Panc1 (cell line): ENCODE measurements around the gene MAP7. TPM values are rescaled to one million over a fixed set of nuclear protein-coding genes. Genes with fewer than 3 reads are reported as not detected.

Source experiments
- ATAC-seq: fragments of 200-7000 bp; cut with Tn5 transposase; 2 replicates; pipeline ENCODE4 v1.9.1; 2020; ENCODE audit warnings: mild to moderate bottlenecking, moderate library complexity
- BruUV-seq: library from RNA; stranded (reverse); fragments of 400-500 nt; replicated peaks from 2 replicates; lab custom pipeline; 2021; lab: Mats Ljungman, UMichigan
- CTCF ChIA-PET: fragments of 300-600 bp; sonication (Branson Sonifier 250); formaldehyde crosslinking; loops from one replicate; lab custom pipeline; 2022; ENCODE audit warnings: antibody characterized with exemption; lab: Charles Lee
- POLR2A ChIA-PET: fragments of 300-600 bp; sonication (Branson Sonifier 250); formaldehyde crosslinking; loops from one replicate; lab custom pipeline; 2022; ENCODE audit warnings: antibody characterized with exemption; lab: Charles Lee
- DNase-seq: peaks from one replicate; pipeline ENCODE4 v3.0.0-alpha.2; 2010; ENCODE audit warnings: low read depth, low spot score
- H3K27ac ChIP-seq: 2 replicates; pipeline ENCODE4 v1.5.1; 2011; ENCODE audit warnings: mild to moderate bottlenecking, low read length, inconsistent platforms
- H3K27me3 ChIP-seq: fragments of 200-500 bp; sonication (Bioruptor generic); 2 replicates; pipeline ENCODE4 v1.6.0; 2014; ENCODE audit warnings: low read length, inconsistent platforms; ENCODE audit not compliant: control insufficient read depth, insufficient read depth
- H3K36me3 ChIP-seq: fragments of 200-500 bp; sonication (Bioruptor generic); 2 replicates; pipeline ENCODE4 v1.5.1; 2014; ENCODE audit warnings: inconsistent platforms, mild to moderate bottlenecking, low read length, moderate library complexity; ENCODE audit not compliant: control insufficient read depth, insufficient read depth
- H3K4me1 ChIP-seq: 2 replicates; pipeline ENCODE4 v1.5.1; 2011; ENCODE audit warnings: inconsistent platforms, mild to moderate bottlenecking, low read length, moderate library complexity; ENCODE audit not compliant: control insufficient read depth, insufficient read depth
- H3K4me3 ChIP-seq, 2 experiments: 2 replicates each; pipeline ENCODE4 v1.5.1; 2011 to 2012; ENCODE audit warnings: low read depth in 2 of 2, low read length in 2 of 2, mild to moderate bottlenecking in 2 of 2, inconsistent platforms in 1 of 2, moderate library complexity in 1 of 2
- H3K9me3 ChIP-seq: fragments of 200-500 bp; sonication (Bioruptor generic); 2 replicates; pipeline ENCODE4 v1.5.1; 2014; ENCODE audit warnings: low read depth, mild to moderate bottlenecking, inconsistent platforms, low read length, moderate library complexity; ENCODE audit not compliant: control insufficient read depth, insufficient read depth
- POLR2AphosphoS5 ChIP-seq: IDR thresholded peaks from 2 replicates; pipeline ENCODE4 v1.6.1; 2012; ENCODE audit warnings: mild to moderate bottlenecking, low read depth, low read length, moderate library complexity
- SIN3A ChIP-seq: IDR thresholded peaks from 2 replicates; pipeline ENCODE4 v1.6.1; 2012; ENCODE audit warnings: low read depth, mild to moderate bottlenecking, low read length, moderate library complexity, borderline replicate concordance; ENCODE audit not compliant: insufficient read depth
- TCF7L2 ChIP-seq: IDR thresholded peaks from 2 replicates; pipeline ENCODE4 v1.6.1; 2011; ENCODE audit warnings: mild to moderate bottlenecking, low read depth, low read length, inconsistent platforms
- in situ Hi-C: cut with HindIII; loops from 2 replicates; pipeline ENCODE4 v1.10.0; 2016; ENCODE audit warnings: low sequenced_read_pairs, low pct_unique_long_range_greater_than_20kb
- intact Hi-C: fragments of 100-400 bp; cut with micrococcal nuclease; formaldehyde crosslinking; loops from one replicate; pipeline ENCODE4 v1.10.0; 2022; ENCODE audit not compliant: unreplicated experiment
- total RNA-seq: library from RNA; stranded (reverse); gene quantifications from one replicate; pipeline ENCODE4 v1.2.1, GENCODE V29; 2021; ENCODE audit not compliant: unreplicated experiment
- TF ChIP-seq, protein P1 (sequence below), 2 experiments: IDR thresholded peaks; 2 replicates each; pipeline ENCODE4 v1.6.1; 2011 to 2012; ENCODE audit warnings: low read depth in 2 of 2, control low read depth in 1 of 2, low read length in 1 of 2, mild to moderate bottlenecking in 1 of 2, moderate library complexity in 1 of 2; ENCODE audit not compliant: insufficient read depth in 1 of 2
- TF ChIP-seq, protein P2 (sequence below): fragments of 450-650 bp; IDR thresholded peaks from 2 replicates; pipeline ENCODE4 v1.5.1; 2017; ENCODE audit warnings: mild to moderate bottlenecking

MAP7 gene
- total RNA-seq, 1 experiment from 2014 or later: 1.8 TPM

DNA sequence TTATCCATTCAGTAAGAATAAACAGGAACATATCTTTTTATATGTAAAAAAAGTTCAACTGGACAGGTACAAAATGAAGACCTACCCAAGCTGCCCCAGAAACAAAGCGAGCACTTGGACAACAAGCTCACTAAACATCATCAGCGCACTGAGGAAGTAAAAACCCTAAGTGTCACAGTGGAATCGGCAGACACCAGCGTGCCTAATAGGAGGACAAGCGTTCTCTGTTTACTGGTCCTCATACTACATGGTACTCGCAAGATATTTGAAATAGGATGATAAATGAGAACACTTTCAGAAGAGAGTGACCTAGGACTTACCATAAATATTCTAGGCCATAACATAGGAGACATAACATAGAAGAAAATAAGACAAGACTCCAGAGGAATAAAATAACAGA lies 18.2 kb downstream of the MAP7 start:
- no peak for TF ChIP-seq SIN3A
- TF ChIP-seq, protein P1, sequence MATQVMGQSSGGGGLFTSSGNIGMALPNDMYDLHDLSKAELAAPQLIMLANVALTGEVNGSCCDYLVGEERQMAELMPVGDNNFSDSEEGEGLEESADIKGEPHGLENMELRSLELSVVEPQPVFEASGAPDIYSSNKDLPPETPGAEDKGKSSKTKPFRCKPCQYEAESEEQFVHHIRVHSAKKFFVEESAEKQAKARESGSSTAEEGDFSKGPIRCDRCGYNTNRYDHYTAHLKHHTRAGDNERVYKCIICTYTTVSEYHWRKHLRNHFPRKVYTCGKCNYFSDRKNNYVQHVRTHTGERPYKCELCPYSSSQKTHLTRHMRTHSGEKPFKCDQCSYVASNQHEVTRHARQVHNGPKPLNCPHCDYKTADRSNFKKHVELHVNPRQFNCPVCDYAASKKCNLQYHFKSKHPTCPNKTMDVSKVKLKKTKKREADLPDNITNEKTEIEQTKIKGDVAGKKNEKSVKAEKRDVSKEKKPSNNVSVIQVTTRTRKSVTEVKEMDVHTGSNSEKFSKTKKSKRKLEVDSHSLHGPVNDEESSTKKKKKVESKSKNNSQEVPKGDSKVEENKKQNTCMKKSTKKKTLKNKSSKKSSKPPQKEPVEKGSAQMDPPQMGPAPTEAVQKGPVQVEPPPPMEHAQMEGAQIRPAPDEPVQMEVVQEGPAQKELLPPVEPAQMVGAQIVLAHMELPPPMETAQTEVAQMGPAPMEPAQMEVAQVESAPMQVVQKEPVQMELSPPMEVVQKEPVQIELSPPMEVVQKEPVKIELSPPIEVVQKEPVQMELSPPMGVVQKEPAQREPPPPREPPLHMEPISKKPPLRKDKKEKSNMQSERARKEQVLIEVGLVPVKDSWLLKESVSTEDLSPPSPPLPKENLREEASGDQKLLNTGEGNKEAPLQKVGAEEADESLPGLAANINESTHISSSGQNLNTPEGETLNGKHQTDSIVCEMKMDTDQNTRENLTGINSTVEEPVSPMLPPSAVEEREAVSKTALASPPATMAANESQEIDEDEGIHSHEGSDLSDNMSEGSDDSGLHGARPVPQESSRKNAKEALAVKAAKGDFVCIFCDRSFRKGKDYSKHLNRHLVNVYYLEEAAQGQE (IDR thresholded peaks at IDR 0.05; ENCODE audit: insufficient read depth in 1 of 2, low read depth in 2 of 2, low read length in 1 of 2): no peak
- no peak for TF ChIP-seq TCF7L2
- TF ChIP-seq POLR2AphosphoS5: no peak
- TF ChIP-seq, protein P2, sequence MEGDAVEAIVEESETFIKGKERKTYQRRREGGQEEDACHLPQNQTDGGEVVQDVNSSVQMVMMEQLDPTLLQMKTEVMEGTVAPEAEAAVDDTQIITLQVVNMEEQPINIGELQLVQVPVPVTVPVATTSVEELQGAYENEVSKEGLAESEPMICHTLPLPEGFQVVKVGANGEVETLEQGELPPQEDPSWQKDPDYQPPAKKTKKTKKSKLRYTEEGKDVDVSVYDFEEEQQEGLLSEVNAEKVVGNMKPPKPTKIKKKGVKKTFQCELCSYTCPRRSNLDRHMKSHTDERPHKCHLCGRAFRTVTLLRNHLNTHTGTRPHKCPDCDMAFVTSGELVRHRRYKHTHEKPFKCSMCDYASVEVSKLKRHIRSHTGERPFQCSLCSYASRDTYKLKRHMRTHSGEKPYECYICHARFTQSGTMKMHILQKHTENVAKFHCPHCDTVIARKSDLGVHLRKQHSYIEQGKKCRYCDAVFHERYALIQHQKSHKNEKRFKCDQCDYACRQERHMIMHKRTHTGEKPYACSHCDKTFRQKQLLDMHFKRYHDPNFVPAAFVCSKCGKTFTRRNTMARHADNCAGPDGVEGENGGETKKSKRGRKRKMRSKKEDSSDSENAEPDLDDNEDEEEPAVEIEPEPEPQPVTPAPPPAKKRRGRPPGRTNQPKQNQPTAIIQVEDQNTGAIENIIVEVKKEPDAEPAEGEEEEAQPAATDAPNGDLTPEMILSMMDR: no peak
- H3K4me3 ChIP-seq: no peak overlapping the region
- DNase-seq (no peak), ATAC-seq (no peak)
- H3K4me1 ChIP-seq: no peaks in the 10 kb centered on the region
- POLR2A ChIA-PET: interaction anchor here (0.7 kb wide), 1 partner anchor 95 kb away, joined by 4 read pairs; no protein-coding TSS in a partner anchor
- no peaks in the 10 kb centered on the region for H3K27me3 ChIP-seq
- intact Hi-C loops (no loop called here), in situ Hi-C loops (no loop called here)
- H3K36me3 ChIP-seq: no peaks in the 10 kb centered on the region
- H3K27ac ChIP-seq: no peak overlapping the region
- CTCF ChIA-PET: no interaction called here
- no TSS peak for BruUV-seq
- H3K9me3 ChIP-seq: no peaks in the 10 kb centered on the region

DNA sequence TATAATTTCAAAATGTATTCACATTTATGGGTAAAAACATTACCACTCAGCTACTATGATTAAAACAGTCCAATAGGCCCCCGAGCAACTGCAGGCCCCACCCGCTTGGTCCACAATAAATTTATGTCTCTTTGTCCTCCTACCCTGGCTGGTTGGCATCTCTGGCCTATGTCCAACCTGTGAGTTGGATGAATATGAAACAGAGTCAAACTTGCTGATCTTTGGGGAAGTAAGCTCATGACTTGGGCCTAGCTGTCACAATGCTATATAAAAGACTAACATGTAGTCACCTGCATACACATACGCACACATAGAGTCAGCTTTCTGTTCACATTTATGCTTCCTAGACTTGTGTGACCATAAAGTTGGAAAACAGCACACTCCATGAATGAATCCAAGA lies 20.5 kb downstream of the MAP7 start:
- in situ Hi-C loops: no loop called here
- H3K9me3 ChIP-seq: no peaks in the 10 kb centered on the region
- H3K27me3 ChIP-seq: no peaks in the 10 kb centered on the region
- intact Hi-C loops: no loop called here
- ATAC-seq: no peak
- no peaks in the 10 kb centered on the region for H3K36me3 ChIP-seq
- DNase-seq: no peak
- TF ChIP-seq POLR2AphosphoS5 (no peak), SIN3A (no peak), TCF7L2 (no peak)
- TF ChIP-seq, protein P1 (IDR thresholded peaks at IDR 0.05; ENCODE audit: insufficient read depth in 1 of 2, low read depth in 2 of 2, low read length in 1 of 2): no peak
- TF ChIP-seq, protein P2: no peak
- peaks cover 7% of the 10 kb centered on the region; the same call in 1 of the 2 replicates for H3K4me1 ChIP-seq
- H3K27ac ChIP-seq: no peak overlapping the region
- POLR2A ChIA-PET: no interaction called here
- no TSS peak for BruUV-seq
- CTCF ChIA-PET: no interaction called here
- H3K4me3 ChIP-seq: no peak overlapping the region
